Panc1 (cell line): ENCODE measurements around the gene BTBD17. TPM values are rescaled to one million over a fixed set of nuclear protein-coding genes. Genes with fewer than 3 reads are reported as not detected.

Experiments used
- ATAC-seq: fragments of 200-7000 bp; cut with Tn5 transposase; 2 replicates; pipeline ENCODE4 v1.9.1; 2020; ENCODE audit warnings: mild to moderate bottlenecking, moderate library complexity
- BruUV-seq: library from RNA; stranded (reverse); fragments of 400-500 nt; replicated peaks from 2 replicates; lab custom pipeline; 2021; lab: Mats Ljungman, UMichigan
- CTCF ChIA-PET: fragments of 300-600 bp; sonication (Branson Sonifier 250); formaldehyde crosslinking; loops from one replicate; lab custom pipeline; 2022; ENCODE audit warnings: antibody characterized with exemption; lab: Charles Lee
- POLR2A ChIA-PET: fragments of 300-600 bp; sonication (Branson Sonifier 250); formaldehyde crosslinking; loops from one replicate; lab custom pipeline; 2022; ENCODE audit warnings: antibody characterized with exemption; lab: Charles Lee
- DNase-seq: peaks from one replicate; pipeline ENCODE4 v3.0.0-alpha.2; 2010; ENCODE audit warnings: low read depth, low spot score
- H3K27ac ChIP-seq: 2 replicates; pipeline ENCODE4 v1.5.1; 2011; ENCODE audit warnings: mild to moderate bottlenecking, low read length, inconsistent platforms
- H3K27me3 ChIP-seq: fragments of 200-500 bp; sonication (Bioruptor generic); 2 replicates; pipeline ENCODE4 v1.6.0; 2014; ENCODE audit warnings: low read length, inconsistent platforms; ENCODE audit not compliant: control insufficient read depth, insufficient read depth
- H3K36me3 ChIP-seq: fragments of 200-500 bp; sonication (Bioruptor generic); 2 replicates; pipeline ENCODE4 v1.5.1; 2014; ENCODE audit warnings: inconsistent platforms, mild to moderate bottlenecking, low read length, moderate library complexity; ENCODE audit not compliant: control insufficient read depth, insufficient read depth
- H3K4me1 ChIP-seq: 2 replicates; pipeline ENCODE4 v1.5.1; 2011; ENCODE audit warnings: inconsistent platforms, mild to moderate bottlenecking, low read length, moderate library complexity; ENCODE audit not compliant: control insufficient read depth, insufficient read depth
- H3K4me3 ChIP-seq, 2 experiments: 2 replicates each; pipeline ENCODE4 v1.5.1; 2011 to 2012; ENCODE audit warnings: low read depth in 2 of 2, low read length in 2 of 2, mild to moderate bottlenecking in 2 of 2, inconsistent platforms in 1 of 2, moderate library complexity in 1 of 2
- H3K9me3 ChIP-seq: fragments of 200-500 bp; sonication (Bioruptor generic); 2 replicates; pipeline ENCODE4 v1.5.1; 2014; ENCODE audit warnings: low read depth, mild to moderate bottlenecking, inconsistent platforms, low read length, moderate library complexity; ENCODE audit not compliant: control insufficient read depth, insufficient read depth
- POLR2AphosphoS5 ChIP-seq: IDR thresholded peaks from 2 replicates; pipeline ENCODE4 v1.6.1; 2012; ENCODE audit warnings: mild to moderate bottlenecking, low read depth, low read length, moderate library complexity
- SIN3A ChIP-seq: IDR thresholded peaks from 2 replicates; pipeline ENCODE4 v1.6.1; 2012; ENCODE audit warnings: low read depth, mild to moderate bottlenecking, low read length, moderate library complexity, borderline replicate concordance; ENCODE audit not compliant: insufficient read depth
- TCF7L2 ChIP-seq: IDR thresholded peaks from 2 replicates; pipeline ENCODE4 v1.6.1; 2011; ENCODE audit warnings: mild to moderate bottlenecking, low read depth, low read length, inconsistent platforms
- in situ Hi-C: cut with HindIII; loops from 2 replicates; pipeline ENCODE4 v1.10.0; 2016; ENCODE audit warnings: low sequenced_read_pairs, low pct_unique_long_range_greater_than_20kb
- intact Hi-C: fragments of 100-400 bp; cut with micrococcal nuclease; formaldehyde crosslinking; loops from one replicate; pipeline ENCODE4 v1.10.0; 2022; ENCODE audit not compliant: unreplicated experiment
- total RNA-seq: library from RNA; stranded (reverse); gene quantifications from one replicate; pipeline ENCODE4 v1.2.1, GENCODE V29; 2021; ENCODE audit not compliant: unreplicated experiment
- TF ChIP-seq, protein P1 (sequence below), 2 experiments: IDR thresholded peaks; 2 replicates each; pipeline ENCODE4 v1.6.1; 2011 to 2012; ENCODE audit warnings: low read depth in 2 of 2, control low read depth in 1 of 2, low read length in 1 of 2, mild to moderate bottlenecking in 1 of 2, moderate library complexity in 1 of 2; ENCODE audit not compliant: insufficient read depth in 1 of 2
- TF ChIP-seq, protein P2 (sequence below): fragments of 450-650 bp; IDR thresholded peaks from 2 replicates; pipeline ENCODE4 v1.5.1; 2017; ENCODE audit warnings: mild to moderate bottlenecking

BTBD17 gene
- total RNA-seq, 1 experiment from 2014 or later: not detected

DNA sequence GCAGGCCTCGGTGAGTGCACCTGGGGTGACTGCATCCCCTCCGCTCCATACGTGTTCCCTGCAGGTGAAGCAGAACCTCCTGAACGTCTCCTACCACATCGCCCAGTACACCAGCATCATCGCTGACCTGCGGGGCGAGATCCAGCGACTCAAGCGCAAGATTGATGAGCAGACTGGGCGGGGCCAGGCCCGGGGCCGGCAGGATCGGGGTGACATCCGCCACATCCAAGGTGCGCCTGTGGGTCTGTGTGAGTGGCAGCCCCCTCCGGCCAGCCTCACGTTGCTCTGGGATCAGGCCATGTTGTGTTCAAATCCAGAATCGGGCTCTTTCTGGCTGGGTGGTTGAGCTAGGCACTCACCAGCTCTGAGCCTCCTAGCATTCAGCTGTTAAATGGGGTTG is 12.5 kb downstream of the BTBD17 start:
- no peak for DNase-seq
- H3K27ac ChIP-seq: no peak overlapping the region
- ChIA-PET POLR2A (interaction anchor here (0.6 kb wide), 1 partner anchor 29 kb away, joined by 5 read pairs; no protein-coding TSS in a partner anchor), CTCF (no interaction called here)
- in situ Hi-C loops (no loop called here), intact Hi-C loops (no loop called here)
- H3K9me3 ChIP-seq: no peaks in the 10 kb centered on the region
- no peak for ATAC-seq
- BruUV-seq: no TSS peak
- no peaks in the 10 kb centered on the region; the same call in 1 of the 2 replicates for H3K4me1 ChIP-seq
- no peak for TF ChIP-seq POLR2AphosphoS5
- TF ChIP-seq, protein P1, sequence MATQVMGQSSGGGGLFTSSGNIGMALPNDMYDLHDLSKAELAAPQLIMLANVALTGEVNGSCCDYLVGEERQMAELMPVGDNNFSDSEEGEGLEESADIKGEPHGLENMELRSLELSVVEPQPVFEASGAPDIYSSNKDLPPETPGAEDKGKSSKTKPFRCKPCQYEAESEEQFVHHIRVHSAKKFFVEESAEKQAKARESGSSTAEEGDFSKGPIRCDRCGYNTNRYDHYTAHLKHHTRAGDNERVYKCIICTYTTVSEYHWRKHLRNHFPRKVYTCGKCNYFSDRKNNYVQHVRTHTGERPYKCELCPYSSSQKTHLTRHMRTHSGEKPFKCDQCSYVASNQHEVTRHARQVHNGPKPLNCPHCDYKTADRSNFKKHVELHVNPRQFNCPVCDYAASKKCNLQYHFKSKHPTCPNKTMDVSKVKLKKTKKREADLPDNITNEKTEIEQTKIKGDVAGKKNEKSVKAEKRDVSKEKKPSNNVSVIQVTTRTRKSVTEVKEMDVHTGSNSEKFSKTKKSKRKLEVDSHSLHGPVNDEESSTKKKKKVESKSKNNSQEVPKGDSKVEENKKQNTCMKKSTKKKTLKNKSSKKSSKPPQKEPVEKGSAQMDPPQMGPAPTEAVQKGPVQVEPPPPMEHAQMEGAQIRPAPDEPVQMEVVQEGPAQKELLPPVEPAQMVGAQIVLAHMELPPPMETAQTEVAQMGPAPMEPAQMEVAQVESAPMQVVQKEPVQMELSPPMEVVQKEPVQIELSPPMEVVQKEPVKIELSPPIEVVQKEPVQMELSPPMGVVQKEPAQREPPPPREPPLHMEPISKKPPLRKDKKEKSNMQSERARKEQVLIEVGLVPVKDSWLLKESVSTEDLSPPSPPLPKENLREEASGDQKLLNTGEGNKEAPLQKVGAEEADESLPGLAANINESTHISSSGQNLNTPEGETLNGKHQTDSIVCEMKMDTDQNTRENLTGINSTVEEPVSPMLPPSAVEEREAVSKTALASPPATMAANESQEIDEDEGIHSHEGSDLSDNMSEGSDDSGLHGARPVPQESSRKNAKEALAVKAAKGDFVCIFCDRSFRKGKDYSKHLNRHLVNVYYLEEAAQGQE (IDR thresholded peaks at IDR 0.05; ENCODE audit: insufficient read depth in 1 of 2, low read depth in 2 of 2, low read length in 1 of 2): no peak
- no peak for TF ChIP-seq TCF7L2
- no peak for TF ChIP-seq SIN3A
- TF ChIP-seq, protein P2, sequence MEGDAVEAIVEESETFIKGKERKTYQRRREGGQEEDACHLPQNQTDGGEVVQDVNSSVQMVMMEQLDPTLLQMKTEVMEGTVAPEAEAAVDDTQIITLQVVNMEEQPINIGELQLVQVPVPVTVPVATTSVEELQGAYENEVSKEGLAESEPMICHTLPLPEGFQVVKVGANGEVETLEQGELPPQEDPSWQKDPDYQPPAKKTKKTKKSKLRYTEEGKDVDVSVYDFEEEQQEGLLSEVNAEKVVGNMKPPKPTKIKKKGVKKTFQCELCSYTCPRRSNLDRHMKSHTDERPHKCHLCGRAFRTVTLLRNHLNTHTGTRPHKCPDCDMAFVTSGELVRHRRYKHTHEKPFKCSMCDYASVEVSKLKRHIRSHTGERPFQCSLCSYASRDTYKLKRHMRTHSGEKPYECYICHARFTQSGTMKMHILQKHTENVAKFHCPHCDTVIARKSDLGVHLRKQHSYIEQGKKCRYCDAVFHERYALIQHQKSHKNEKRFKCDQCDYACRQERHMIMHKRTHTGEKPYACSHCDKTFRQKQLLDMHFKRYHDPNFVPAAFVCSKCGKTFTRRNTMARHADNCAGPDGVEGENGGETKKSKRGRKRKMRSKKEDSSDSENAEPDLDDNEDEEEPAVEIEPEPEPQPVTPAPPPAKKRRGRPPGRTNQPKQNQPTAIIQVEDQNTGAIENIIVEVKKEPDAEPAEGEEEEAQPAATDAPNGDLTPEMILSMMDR: no peak
- H3K4me3 ChIP-seq: no peak overlapping the region
- peaks cover 11% of the 10 kb centered on the region for H3K27me3 ChIP-seq
- H3K36me3 ChIP-seq: no peaks in the 10 kb centered on the region

DNA sequence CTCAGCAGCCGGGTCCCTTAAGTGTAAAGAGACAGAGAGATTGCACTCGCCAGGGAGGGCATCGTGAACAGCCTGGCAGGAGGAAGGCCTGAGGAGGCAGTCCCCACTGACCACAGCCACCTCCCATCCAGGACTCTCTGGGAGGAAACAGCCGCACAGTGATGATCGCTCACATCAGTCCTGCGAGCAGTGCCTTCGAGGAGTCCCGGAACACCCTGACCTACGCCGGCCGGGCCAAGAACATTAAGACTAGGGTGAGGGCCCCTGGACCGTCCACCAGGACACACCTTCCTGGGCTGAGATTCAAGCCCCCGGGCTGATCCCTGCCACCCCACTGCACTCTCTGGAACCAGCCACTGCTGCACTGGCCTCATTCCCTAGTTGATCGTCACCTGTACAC is 14.0 kb downstream of the BTBD17 start:
- Histone ChIP-seq H3K27me3 (peaks cover 5% of the 10 kb centered on the region; the same call in 1 of the 2 replicates), H3K27ac (no peak overlapping the region), H3K9me3 (no peaks in the 10 kb centered on the region), H3K36me3 (no peaks in the 10 kb centered on the region), H3K4me3 (no peak overlapping the region), H3K4me1 (no peaks in the 10 kb centered on the region; the same call in 1 of the 2 replicates)
- DNase-seq (no peak), ATAC-seq (no peak)
- intact Hi-C loops: no loop called here
- ChIA-PET CTCF (no interaction called here), POLR2A (no interaction called here)
- TF ChIP-seq, protein P2: no peak
- no peak for TF ChIP-seq TCF7L2
- TF ChIP-seq SIN3A: no peak
- no peak for TF ChIP-seq POLR2AphosphoS5
- TF ChIP-seq, protein P1 (IDR thresholded peaks at IDR 0.05; ENCODE audit: insufficient read depth in 1 of 2, low read depth in 2 of 2, low read length in 1 of 2): no peak
- BruUV-seq: no TSS peak
- in situ Hi-C loops: no loop called here
